GM21528 (cell line): ENCODE results near the gene FBXO11.
"Not testable (repeated sequence)": the region's sequence is repeated elsewhere in the genome, so short reads cannot be mapped to it uniquely, and the experiment has no call there.

Experiments used
- ATAC-seq: cut with Tn5 transposase; IDR thresholded peaks from one replicate; pipeline ENCODE4 v1.9.1; 2021; ENCODE audit warnings: mild to moderate bottlenecking, moderate library complexity; ENCODE audit not compliant: unreplicated experiment, low FRiP score

FBXO11 gene

DNA sequence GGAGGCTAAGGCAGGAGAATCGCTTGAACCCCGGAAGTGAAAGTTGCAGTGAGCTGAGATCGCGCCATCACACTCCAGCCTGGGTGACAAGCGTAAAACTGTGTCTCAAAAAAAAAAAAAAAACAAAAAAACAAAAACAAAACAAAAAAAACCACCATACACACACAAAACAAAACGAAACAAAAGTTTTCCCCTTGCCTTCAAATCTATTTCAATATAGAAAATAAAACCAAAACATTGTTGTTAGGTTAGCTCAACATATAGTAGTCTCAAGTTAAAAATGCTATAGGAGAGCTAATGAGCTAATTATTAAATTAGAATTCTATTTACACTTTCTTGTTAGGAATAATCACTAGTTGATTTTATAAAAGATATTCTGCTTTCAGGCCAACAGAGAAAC lies 43.3 kb downstream of the FBXO11 start:
- no peak for ATAC-seq

DNA sequence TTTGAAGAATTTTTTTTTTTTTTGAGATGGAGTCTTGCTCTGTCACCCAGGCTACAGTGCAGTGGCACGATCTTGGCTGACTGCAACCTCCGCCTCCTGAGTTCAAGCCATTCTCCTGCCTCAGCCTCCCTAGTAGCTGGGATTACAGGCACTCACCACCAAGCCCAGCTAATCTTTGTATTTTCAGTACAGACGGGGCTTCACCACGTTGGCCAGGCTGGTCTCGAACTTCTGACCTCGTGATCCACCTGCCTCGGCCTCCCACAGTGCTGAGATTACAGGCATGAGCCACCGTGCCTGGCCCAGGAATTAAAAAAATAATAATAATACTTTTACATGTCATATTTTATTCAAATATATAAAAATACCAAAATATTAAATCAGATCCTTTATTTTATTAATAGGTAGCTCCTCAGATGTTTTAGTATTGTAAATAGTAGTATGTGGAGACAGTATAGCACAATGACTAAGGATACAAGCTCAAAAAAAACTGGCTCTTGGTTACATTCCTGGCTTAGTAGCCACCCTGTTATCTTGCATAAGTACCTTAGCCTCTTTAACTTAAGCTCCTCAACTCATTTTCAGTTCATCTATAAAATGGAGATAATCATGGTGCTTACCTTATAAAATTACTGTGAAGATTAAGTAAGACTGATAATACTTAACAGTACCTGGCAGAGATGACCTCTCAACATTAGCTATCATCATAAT lies 53.1 kb downstream of the FBXO11 start:
- ATAC-seq: not testable (repeated sequence)

DNA sequence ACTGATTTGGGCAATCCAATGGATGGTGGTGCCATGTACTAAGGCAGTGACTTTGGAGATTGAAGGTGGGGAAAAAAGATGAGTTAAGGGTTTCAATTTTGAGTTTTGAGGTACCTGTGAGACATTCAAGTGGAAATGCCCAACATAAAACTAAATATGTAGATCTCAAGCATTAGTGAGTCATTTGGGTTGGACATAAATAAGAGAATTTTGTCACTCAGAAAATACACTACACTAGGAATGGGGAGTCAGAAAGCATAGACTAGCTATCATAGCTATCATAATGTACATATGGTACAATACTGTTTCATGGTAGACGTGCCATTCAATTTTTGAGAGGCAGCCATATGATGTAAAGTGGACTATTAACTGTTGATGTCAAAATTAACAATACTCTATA lies 56.1 kb downstream of the FBXO11 start:
- ATAC-seq: no peak

DNA sequence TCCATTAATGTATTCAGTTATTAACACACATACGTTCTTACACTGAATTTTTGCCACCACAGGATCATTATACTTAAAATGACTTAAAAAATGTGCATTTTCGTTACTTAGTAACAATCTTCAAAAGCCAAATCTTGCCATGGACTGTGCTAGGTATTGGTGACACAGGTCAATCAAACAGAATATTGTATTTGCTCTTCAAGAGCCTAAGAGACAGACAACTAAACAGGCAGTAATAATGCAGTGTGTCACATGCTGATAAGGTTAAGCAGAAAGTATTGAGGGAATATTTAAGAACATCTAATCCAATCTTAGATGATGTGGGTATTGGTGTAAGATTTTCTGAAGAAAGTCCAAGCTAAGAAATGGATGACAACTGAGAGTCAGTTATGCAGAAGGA lies 56.9 kb downstream of the FBXO11 start:
- no peak for ATAC-seq

DNA sequence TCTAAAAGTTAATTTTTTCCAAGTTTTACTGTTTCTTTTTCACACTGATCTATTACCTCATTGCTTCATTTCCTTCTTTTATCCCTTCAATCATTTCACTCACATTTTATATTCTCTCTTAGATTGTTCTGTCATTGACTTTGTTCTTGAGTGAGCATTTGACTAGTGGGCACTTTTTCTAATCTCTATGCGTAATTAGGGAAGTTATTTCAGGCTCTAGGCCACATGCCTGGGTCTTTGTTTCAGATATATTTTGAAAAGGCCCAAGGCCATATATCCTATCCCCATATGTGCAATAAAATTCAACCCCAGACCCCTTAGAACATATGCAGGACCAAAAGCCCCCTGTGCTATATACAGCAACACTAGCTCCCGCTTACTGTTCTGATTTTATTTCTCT lies 62.1 kb downstream of the FBXO11 start:
- no peak for ATAC-seq

DNA sequence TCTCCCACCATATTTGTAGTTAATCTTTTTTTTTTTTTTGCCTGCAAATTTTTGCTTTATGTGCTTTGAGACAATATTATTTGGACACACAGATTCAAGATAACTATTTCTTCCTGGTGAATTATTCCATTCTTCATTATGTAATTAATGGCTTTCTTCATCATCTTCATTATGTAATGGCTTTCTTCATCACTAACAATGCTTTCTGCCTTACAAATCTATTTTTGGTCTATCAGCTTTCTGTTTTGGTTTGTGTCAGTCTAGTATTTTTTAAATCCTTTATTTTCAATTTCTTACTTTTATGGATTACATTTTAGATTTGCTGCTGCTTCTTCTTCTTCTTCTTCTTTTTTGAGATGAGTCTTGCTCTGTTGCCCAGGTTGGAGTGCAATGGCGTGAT lies 62.9 kb downstream of the FBXO11 start:
- no peak for ATAC-seq

DNA sequence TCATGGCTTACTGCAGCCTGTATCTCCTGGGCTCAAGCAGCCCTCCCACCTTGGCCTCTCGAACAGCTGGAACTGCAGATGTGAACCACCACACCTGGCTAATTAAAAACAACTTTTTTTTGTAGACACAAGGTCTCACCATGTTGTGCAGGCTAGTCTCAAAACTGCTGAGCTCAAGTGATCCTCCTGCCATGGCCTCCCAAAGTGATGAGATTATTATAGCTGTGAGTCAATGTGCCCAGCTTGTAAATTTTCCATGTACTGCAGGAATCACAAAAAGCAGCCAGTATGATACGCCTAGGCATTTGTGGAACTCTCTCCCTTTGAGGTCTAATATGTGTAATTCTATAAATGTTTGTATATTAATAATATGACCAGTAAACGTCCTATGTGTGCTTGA lies 63.5 kb downstream of the FBXO11 start:
- ATAC-seq: no peak

DNA sequence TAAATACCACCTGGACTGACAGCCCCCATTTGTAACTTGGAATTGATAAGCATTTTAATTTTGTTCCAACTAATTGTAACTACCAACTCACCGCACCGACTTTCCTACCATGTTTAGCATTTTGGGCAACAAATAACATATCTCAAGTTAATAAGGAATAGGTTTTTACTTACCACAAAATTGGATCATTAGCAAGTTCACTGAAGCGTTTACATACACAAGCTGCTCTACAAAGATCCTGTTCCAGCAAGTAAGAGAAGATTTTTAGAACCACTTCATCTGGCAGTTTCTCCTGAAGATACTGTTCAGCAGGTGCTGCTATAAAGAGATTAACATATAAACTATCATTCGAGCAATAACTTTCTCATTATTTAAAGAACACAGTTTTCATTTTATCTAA lies 67.6 kb downstream of the FBXO11 start:
- ATAC-seq: no peak

DNA sequence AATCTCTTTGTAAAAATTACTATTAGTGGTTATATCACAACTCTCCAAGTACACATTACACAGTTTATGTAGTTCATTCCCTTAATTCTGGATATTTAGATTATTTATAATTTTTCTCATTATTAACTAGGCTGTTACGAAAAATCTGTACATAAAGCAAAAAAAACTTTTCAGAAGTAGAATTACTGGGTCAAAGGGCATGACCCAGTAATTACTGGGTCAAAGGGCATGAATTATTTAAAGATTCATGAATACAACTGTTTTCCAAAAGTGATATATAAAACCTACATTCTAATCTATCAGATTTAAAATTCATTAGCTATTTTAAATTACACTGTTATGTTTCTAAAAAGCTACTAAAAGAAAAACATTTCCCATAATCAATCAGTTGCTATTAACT lies 68.0 kb downstream of the FBXO11 start:
- no peak for ATAC-seq

DNA sequence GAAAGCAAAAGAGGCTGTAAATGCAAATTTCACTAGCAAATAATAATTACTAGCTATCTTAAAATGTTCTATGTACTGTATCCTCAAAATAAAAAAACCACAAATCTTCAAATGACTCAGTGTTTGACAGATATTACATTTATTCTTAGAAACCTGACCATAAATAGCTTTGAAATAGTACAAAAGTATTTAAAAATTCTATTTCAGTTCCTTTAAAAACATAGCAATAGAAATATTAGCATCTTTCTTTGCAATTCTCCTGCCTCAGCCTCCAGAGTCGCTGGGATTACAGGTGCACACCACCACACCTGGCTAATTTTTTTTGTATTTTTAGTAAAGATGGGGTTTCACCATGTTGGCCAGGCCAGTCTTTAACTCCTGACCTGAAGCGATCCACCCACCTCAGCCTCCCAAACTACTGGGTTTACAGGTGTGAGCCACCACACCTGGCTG lies 72.8 kb downstream of the FBXO11 start:
- ATAC-seq: peak; percentile 73

DNA sequence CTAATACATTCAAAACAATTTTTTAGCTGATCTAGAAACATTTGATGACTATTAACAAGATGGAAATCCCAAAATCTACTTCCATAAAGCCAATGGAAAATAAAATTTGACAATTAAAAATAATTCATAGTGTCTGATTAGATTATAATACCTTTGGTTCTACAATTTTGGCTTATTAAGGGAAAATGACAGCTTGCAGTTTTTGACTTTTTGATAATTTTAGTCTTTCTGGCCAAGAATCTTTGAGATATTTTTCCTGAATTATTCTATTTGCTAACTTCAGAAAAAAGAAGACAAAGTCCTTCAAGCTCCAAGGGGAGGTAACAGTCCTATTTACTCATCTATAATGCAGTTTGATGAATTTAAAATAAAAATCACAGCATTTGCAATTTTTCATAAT lies 83.8 kb downstream of the FBXO11 start:
- ATAC-seq: no peak

DNA sequence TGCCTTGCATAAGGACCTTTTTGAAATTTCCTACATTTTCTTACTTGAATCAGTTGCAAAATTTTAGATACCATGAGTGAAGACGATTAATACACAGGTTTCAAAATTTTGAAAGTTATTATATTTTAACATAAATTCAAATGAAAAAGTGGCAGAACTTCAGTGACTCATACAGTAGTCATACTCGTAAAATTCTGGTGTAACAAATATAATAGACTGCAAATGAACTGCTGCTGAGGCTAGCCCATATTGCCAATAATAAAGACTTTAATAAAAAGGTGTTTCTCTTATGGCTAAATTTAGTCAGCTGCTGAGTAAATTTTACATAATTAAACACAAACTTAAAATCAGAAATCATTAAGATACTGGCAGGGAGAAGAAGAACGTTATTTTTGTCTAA lies 86.5 kb downstream of the FBXO11 start:
- ATAC-seq: no peak

DNA sequence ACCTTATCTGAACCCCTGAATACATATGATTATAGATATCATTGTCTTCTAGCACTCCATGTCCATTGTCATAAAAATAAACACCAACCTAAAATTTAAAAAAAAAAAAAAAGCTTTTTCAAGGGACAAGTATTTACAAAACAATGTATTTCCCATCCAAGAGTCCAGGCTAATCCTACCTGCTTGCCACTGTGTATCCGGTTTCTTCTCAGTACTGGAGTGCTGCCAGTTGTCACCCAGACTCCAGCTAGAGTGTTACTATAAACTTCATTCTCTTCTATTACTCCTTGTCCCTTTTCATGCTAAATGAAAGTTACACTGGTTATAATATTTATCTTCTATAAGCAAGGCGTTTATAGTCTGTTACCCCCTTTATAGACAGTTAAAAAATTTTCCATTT lies 87.5 kb downstream of the FBXO11 start:
- ATAC-seq: no peak

DNA sequence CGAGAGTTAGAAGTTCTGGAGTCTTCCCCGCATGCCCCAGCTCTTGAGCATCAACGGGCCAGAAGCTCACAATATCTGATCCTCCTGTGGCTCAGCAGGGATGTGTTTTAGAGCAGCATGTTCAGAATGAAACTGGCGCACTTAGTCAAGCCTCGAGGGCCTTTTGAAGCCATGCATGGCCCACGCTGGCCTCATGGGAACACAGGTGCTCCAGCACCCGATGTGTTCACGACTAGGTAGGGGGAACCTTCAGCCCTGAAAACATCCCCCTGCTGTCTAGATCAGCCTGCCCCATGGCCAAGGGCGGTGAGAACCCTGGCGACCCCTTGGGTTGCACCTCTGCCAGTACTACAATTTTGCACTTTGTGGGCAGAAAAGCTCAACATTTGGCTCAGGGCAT lies 90.5 kb downstream of the FBXO11 start:
- no peak for ATAC-seq

DNA sequence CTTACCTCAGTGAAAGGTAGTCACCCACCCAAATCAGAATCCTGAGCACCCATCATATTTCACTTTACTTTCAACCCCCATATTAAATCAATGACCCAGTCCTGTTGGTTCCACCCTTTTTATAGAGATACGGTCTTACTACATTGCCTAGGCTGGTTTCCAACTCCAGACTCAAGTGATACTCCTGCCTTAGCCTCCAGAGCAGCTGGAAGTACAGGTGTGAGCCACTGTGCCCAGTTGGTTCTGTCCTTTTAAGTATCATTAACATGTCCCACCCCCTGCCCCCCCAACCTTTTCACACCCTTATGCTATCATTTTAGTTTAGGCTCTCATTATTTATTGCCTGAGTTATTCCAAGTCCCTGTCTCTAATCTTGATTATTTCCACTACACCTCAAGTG lies 94.6 kb downstream of the FBXO11 start:
- no peak for ATAC-seq

DNA sequence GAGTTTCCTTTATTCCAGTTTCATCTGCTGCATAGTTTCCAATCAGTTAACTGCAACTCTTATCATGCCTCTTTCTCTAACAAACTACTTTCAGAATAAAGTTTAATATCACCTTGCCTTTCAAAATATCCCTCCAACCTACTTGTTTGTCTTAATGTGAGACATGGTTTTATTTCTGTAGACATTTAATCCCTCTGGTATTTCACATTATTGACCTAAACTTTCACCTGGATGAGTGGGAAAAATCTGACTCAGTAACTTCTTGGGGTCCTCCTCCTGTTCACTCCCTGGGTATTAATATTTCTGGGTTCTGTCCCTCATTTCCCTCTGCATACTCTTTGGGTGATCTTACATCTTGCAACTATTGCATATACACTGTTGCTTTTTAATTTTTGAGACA lies 95.4 kb downstream of the FBXO11 start:
- no peak for ATAC-seq

DNA sequence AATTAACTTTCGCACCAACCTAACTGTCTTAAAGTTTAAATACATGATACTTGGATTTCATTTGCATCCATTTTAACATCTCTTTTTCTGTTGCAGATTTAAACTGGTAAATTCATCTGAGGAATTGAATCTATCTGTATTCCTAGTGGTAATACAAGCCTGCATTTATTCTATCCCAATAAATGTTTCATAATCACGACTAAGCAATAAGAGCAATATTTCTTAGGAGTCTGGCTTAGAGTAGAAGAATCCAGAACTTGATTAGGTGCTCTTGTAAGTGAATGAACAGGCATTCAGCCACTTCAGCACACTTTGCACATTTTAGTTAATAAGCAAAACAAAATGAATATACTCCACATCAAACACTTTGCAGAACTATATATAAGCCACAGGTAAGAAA lies 96.4 kb downstream of the FBXO11 start:
- ATAC-seq: no peak

DNA sequence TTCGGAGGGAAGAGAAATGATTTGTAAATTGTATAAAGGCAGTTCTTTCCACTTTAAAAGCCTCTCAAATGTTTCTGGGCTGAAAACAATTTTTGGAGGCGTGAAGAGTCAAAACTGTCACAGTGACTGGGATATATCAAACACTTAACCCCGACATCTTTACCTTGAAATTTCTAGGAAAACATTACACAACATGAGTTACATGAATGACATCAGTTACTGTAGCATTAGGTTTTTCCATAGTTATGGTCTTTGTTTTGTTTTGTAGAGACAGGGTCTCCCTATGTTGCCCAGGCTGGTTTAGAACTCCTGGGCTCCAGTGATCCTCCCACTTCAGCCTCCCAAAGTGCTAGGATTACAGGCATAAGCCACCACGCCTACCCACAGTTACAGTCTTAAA lies 97.7 kb downstream of the FBXO11 start:
- no peak for ATAC-seq

DNA sequence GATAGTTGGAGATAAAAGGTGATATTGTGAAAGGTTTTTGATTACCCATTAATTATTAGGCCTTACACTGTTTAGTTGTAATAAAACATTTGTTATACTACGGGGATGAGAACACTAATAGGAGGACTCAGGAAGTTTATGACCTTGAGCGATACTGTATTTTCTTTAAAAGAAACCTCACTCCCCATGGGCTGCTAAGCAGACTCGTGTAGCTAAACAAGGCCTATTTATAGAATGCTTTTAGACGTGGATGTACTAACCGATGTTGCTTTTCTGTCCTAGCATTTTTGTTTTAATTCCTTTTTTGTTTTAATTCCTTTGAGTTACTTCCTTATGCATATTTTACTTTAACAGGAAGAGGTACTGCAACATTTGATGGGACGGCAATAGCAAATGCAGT lies 100.4 kb downstream of the FBXO11 start:
- no peak for ATAC-seq

DNA sequence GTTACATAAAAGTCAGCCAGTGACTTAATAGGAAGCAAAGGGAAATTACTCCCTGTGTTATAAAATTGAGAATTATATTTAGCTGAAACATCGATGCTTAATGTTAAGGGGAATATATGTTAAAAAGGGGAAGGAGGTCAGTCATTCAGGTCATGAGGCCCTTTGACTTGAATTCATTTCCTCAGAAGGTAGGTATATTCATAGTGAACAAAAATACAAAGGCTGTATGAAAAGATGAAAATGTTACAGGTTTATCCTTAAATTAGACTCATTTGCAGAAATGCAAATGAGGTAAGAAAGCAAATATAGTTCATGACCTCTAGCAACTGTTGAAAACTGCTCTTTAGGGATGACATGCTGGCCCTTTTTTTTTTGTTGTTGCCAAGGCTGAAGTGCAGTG lies 102.5 kb downstream of the FBXO11 start:
- no peak for ATAC-seq

DNA sequence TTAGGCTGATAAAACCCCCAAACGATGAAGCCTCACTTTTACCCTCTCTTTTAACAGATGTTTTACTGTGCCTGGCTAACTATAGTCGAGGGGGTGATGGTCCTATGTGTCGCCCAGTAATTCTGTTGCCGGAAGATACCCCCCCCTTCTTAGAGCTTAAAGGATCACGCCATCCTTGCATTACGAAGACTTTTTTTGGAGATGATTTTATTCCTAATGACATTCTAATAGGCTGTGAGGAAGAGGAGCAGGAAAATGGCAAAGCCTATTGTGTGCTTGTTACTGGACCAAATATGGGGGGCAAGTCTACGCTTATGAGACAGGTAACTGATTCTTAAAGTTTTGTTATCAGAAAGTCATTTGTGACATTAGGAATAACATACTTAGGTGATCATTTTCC lies 102.9 kb downstream of the FBXO11 start:
- ATAC-seq: no peak

DNA sequence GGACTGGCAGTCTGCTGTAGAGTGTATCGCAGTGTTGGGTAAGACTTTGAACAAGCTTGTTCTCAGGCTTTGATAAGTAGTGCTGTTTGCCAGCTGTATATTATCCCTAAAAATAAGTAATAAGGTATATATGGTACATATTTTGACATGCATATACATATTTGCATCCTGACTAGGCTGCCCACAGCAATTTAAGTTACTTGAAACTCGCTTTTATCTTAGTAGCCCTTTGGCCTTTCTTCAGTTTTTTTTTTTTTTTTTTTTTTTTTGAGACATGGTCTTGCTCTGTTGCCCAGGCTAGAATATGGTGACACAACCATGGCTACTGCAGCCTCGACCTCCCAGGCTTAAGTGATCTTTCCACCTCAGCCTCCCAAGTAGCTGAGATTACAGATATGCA lies 105.2 kb downstream of the FBXO11 start:
- ATAC-seq: no peak

DNA sequence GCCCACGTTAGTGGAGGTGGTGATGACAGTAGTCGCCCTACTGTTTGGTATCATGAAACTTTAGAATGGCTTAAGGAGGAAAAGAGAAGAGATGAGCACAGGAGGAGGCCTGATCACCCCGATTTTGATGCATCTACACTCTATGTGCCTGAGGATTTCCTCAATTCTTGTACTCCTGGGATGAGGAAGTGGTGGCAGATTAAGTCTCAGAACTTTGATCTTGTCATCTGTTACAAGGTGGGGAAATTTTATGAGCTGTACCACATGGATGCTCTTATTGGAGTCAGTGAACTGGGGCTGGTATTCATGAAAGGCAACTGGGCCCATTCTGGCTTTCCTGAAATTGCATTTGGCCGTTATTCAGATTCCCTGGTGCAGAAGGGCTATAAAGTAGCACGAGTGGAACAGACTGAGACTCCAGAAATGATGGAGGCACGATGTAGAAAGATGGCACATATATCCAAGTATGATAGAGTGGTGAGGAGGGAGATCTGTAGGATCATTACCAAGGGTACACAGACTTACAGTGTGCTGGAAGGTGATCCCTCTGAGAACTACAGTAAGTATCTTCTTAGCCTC lies 107.2 kb downstream of the FBXO11 start:
- no peak for ATAC-seq
